Stimulated activated CD8-positive, alpha-beta memory T cell treated with anti-CD3 and anti-CD28 coated beads, Interleukin-7, amount 100 ng/mL, for 48 hours (primary cell): ENCODE data around the gene APOL2.
"Not testable (repeated sequence)": the region's sequence is repeated elsewhere in the genome, so short reads cannot be mapped to it uniquely, and the experiment has no call there.

Experiments used
- DNase-seq, 2 donors: peaks; one replicate each; pipeline ENCODE4 v3.0.0-alpha.2; 2020; ENCODE audit warnings: low read depth in 1 of 2; ENCODE audit errors: extremely low read depth in 1 of 2

APOL2 gene

GRCh38 chr22:36202906-36203305 is 36.4 kb downstream of the APOL2 start:
- DNase-seq = not testable (repeated sequence)

GRCh38 chr22:36201630-36202319 is 37.6 kb downstream of the APOL2 start, which contains the start of gene APOL4:
Gene APOL4, minus strand, starts transcription at chr22:36201809. Its CDS starts 75 bp downstream, at chr22:36201734.
- DNase-seq = no peak

GRCh38 chr22:36201025-36201424 is 38.3 kb downstream of the APOL2 start:
- not testable (repeated sequence) for DNase-seq

DNA sequence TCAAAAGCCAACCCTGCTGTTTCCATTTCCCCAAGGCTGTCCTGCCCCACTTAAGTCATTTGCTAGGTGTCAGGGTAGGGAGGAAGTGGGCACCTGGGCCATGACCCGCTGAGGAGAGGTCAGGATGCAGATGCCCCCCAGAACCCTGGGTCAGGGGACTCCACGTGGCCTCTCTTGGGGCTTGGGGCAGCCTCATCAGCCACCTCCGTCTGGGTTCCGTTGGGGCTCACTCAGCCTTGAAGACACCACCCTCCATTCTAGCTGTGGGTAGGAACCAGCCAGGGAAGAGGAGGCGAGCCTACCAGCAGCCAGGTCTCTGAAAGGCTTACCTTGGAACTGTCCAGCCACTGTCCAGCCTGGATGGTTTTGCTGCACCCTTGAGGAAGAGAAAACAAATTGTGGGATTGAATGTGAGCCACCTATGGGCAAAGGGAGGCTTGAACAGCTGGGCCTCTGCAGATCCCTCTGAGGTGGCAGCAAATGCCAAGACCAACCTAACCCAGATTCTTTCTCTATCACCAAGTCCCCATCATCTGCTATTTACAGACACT is 40.3 kb downstream of the APOL2 start:
- DNase-seq = no peak

DNA sequence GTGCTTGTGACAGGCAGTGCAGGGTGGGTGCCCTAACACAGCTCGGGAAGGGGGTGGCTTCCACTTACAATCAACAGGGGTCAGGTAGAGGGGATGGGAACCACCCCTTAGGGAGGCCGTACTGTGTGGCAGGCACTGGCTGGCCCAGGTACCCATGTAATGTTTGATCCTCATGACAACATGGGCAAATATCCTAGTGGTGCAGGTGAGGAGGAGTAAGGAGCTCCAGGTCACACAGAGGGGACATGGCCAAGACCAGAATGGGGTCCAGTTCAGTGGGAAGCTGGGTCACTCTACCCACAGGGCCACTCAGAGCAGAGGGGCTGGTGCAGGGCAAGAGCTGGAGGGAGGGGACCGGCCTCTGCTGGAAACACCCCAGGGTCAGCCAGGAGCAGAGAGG is 40.8 kb downstream of the APOL2 start:
- DNase-seq = no peak

DNA sequence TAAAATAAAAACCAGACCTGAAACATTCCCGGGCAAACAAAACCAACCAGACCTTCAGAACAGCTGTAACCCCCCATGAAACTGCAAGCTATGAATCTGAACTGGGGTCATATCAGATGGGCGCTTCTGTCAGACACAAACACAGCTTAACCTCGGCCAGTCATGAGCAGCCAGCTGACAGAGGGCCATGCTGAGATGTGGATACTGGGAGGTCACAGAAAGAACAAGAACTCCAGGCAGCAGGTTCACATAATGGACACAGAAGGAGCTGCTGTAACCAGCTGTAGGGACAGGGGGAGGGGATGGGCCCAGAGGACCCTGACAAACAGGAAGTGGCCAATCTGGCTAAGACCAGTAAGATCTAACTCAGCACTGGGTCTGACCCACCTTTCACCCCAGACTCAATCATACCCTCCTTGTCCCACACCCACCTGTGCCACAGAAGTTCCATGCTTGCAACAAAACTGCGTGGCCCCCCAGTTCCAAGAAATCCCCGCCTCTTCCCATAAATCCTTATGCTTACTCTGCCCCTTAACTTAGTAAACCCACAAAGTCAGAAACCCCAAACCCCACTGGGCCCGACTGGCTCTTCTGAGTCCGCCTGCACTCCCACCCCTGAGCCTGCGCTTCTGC is 41.7 kb downstream of the APOL2 start:
- DNase-seq = peak in 1 of 2 donors; percentile 45

DNA sequence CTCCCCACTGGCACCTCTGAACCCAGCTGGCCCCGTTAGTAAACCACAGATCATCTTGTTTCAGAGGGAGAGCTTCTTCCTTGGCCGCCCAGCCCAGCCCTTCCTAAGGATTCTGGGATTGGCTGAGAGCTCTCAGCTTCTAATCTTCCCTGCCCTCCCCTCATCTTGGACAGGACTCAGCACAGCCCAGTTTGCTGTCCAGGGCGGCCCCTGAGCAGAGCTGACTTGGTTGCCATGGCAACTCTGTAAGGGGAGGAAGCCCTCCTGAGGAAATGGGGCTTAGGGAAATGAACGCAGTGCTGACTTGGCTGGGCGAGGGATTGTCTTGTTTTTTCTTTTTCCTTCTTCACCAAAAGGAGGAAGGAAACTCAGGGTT is 42.3 kb downstream of the APOL2 start:
- no peak for DNase-seq

GRCh38 chr22:36196254-36197064 is 42.9 kb downstream of the APOL2 start:
- DNase-seq = no peak

- peak in 1 of 2 donors; percentile 36 for DNase-seq
Measured at GRCh38 chr22:36194971-36195370, 44.4 kb downstream of the APOL2 start.

- DNase-seq = no peak
Measured at GRCh38 chr22:36194385-36194784, 44.9 kb downstream of the APOL2 start.

- no peak for DNase-seq
Measured at GRCh38 chr22:36193577-36193976, 45.8 kb downstream of the APOL2 start.

- no peak for DNase-seq
Measured at GRCh38 chr22:36193171-36193570, 46.2 kb downstream of the APOL2 start.

DNA sequence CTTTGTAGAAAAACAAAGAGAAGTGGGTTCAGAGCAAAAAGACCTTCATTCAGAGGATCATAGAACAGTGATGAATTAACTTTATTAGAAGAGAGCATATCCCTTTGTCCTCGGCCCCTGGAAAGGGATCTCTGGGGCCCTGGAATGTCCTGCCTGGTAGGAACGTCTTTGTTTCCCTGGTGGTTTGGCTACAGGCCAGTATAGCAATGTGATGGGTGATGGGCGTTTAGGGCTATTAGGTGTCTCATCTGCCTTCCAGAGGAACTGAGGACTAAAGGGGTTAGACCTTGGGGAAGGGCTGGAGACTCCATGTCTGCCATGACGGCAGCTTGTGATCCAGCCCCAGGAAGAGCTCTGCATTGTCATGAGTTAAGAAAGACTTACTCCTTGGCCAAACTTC is 46.8 kb downstream of the APOL2 start:
- DNase-seq = no peak

DNA sequence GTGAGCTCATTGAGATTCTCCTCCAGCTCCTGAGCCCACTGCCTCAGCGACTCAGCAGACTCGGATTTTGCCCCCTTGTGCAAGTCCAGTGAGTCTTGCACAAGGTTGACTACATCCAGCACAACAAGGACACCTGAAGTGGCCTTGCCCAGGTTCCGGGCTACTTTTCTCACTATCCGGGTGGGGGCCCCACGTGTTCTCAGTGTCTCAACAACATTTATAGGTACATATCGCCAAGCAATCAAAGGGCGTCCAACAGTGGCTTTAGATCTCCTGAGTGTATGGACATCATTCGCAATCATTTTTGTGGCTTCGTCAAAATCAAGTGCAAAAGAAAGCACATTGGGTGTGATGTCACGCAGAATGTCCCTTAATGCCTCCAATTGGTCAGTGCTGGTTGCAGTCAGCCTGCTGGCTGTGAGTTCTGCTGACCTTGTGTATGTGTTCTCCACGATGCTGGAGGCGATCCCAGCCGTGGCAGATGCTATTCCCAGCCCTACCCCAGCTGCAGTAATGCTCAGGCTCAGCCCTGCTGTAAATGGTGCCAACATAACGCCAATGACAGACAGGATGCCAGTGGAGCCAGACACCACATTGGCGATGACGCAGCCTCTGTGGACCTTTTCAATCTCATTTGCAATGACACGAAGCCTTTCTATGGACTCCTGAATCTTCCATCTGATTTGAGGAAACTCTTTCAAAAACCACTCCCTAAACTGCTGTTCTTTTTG is 48.1 kb downstream of the APOL2 start:
- DNase-seq = no peak

DNA sequence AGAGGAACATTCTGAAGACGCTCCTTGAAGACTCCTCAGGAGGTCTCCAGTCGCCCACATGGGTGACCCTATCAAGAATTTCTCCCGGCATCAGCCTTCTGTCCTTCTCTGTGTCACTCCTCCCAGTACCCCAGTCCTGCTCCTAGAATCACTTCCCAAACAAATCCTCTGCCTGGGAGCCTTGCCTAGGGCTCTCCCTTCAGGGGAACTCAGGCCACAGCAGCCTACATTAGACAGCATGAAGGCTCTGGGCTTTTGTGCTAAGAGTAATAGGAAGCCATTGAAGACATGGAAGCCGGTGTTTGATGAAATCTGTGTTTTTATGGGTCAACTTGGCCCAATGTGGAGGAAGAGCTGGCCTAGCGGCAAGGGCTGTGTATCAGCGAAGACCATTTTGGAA is 51.5 kb downstream of the APOL2 start:
- DNase-seq = not testable (repeated sequence)

- no peak for DNase-seq
Measured at GRCh38 chr22:36185828-36186624, 53.3 kb downstream of the APOL2 start.

GRCh38 chr22:36184433-36185025 is 54.8 kb downstream of the APOL2 start:
- no peak for DNase-seq

- no peak for DNase-seq
Measured at GRCh38 chr22:36183446-36183845, 55.9 kb downstream of the APOL2 start.

DNA sequence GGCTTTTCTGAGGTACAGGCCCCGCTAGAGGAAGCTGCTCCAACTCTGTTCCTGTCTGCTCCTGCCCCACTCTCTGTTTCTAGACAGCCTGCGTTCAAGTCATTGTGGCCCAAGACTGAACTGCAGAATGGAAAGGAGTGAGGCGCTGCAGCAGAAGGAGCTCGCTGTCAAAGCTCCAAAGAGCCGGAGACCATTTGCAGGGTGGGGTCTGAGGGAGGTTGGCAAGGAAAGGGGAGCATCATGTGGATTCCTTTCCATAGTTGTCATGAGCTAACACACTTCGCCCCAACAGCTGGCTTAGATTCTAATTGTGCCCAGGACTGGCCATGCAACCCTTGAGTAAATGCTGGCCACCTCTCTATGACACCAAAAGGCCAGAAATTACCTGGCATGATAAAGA is 56.5 kb downstream of the APOL2 start:
- DNase-seq = no peak

DNA sequence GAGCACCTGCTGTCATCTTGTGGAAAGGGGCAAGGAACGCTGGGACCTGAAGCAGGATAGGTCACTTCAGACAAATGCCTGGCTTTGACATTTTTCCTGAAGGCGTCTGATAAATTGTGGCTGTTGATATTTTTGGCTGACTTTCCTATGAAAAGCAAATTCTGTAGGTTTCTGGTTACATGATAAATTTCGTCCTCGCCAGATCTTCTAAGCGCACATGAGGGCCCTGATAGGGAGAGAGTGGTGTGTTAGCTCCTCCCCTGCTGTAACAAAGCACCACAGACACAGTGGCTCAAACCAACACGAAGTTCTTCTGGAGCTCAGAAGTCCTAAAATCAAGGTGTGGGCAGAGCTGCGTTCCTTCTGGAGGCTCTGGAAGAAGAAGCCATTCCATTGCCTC is 57.3 kb downstream of the APOL2 start:
- DNase-seq = no peak
